Activated CD4-positive, alpha-beta T cell treated with anti-CD3 and anti-CD28 coated beads for 1 hour (primary cell): ENCODE measurements around the gene CHM.

Experiments
- DNase-seq: peaks from one replicate; pipeline ENCODE4 v3.0.0-alpha.2; 2020

CHM gene

GRCh38 chrX:85903692-85904471, 143.5 kb downstream of the CHM start:
- DNase-seq = no peak

- DNase-seq = no peak
These were observed 149.8 kb downstream of the CHM start for GRCh38 chrX:85897362-85898126.

- DNase-seq = no peak
These were observed 164.8 kb downstream of the CHM start for GRCh38 chrX:85882601-85883000.

DNA sequence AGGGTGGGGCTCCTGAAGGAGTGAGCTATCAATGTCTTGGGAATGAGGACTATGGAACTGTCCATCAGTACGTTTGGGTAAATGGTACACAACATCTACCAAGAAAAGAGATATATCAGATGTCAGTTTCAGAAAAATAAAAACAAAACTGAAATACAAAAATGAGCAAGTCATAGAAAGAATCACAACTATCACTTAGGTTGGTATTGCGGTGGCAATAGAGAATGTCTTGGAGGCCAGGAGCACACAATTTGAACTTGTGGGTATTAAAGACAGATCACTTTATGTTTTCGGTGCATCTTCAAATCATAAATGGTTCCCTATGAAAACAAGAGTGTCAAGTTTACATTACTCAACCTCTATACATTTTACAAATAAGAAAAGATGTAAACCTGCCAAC, 176.8 kb downstream of the CHM start:
- DNase-seq = no peak

GRCh38 chrX:85865324-85865723, 182.0 kb downstream of the CHM start:
- no peak for DNase-seq

DNA sequence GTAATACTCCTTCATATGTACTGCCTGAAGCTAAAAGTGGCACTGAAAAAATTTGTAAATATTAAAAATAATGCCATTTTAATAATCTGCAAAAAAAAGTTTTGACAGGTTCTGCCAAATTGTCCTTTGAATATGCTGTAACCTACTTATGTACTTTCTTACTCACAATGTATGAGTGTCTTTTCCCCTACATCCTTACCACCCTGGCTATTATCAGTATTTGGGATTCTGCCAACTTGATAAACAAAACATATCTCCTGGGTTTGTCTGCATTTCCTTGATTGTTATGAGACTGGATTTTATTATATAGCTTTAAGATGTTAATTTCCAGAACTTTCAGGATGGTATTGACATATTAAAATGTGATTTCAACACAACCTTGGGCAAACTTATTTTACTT, 187.9 kb downstream of the CHM start:
- no peak for DNase-seq

GRCh38 chrX:85851418-85851817, 195.9 kb downstream of the CHM start:
- no peak for DNase-seq

DNA sequence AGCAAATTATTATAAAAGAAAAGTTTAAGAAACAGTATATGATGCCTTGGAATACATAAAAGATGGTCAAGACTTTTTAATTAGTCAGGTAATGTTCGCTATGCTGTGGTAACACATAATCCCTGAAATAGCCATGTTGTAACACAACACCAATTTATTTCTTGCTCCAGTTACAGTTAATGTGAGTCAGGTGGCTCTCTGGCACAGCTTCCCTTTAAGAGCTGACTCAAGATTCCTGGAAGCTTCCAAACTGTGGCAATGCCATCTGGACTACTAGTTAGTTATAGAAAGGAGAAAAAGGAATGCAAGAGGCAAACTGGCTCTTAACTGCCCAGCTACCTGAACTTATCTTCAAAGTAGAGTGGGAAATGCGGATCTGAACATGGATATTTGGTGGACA, 210.5 kb downstream of the CHM start:
- DNase-seq = no peak

DNA sequence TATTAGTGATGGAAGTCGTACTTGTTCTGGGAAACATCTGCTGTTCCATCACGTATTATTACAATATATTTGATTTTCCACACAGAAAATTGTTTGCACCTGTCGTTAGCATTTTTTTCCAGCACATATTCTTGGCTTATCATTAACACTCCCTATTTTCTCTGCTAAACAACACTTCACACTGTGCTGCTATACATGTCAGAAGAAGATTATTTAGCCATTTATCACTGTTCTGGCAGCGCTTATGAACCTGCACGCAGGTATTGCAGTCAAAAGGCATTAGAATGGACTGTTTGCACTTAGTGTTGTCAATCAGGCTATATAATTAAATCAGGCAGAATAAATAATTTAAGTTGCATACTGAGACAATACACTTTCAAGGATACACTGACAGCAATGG, 218.6 kb downstream of the CHM start:
- DNase-seq = no peak

GRCh38 chrX:85815203-85815751, 232.1 kb downstream of the CHM start:
- no peak for DNase-seq
